Liver (tissue), 3 donors: ENCODE measurements around the gene AATK.

Source experiments
- FOXA2 ChIP-seq: IDR thresholded peaks from 2 replicates; pipeline ENCODE4 v1.6.1; 2016; ENCODE audit warnings: antibody characterized with exemption
- GABPA ChIP-seq, 2 donors: IDR thresholded peaks in 1 of 2; conservative IDR thresholded peaks in 1 of 2; 2 replicates each; pipeline ENCODE4 v1.6.1; 2016; ENCODE audit warnings: antibody characterized with exemption in 2 of 2, mild to moderate bottlenecking in 1 of 2, moderate library complexity in 1 of 2
- YY1 ChIP-seq: IDR thresholded peaks from 2 replicates; pipeline ENCODE4 v1.6.1; 2016; ENCODE audit warnings: antibody characterized with exemption, mild to moderate bottlenecking
- TF ChIP-seq, protein P1 (sequence below): fragments of 150-350 bp; IDR thresholded peaks from 2 replicates; pipeline ENCODE4 v1.5.1; 2017; ENCODE audit warnings: improper control_type of control experiment, low read depth, low read length; ENCODE audit not compliant: missing input control
- donor health status: healthy.
- donor health status: healthy.

- TF ChIP-seq, protein P1, sequence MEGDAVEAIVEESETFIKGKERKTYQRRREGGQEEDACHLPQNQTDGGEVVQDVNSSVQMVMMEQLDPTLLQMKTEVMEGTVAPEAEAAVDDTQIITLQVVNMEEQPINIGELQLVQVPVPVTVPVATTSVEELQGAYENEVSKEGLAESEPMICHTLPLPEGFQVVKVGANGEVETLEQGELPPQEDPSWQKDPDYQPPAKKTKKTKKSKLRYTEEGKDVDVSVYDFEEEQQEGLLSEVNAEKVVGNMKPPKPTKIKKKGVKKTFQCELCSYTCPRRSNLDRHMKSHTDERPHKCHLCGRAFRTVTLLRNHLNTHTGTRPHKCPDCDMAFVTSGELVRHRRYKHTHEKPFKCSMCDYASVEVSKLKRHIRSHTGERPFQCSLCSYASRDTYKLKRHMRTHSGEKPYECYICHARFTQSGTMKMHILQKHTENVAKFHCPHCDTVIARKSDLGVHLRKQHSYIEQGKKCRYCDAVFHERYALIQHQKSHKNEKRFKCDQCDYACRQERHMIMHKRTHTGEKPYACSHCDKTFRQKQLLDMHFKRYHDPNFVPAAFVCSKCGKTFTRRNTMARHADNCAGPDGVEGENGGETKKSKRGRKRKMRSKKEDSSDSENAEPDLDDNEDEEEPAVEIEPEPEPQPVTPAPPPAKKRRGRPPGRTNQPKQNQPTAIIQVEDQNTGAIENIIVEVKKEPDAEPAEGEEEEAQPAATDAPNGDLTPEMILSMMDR, result no peak
- TF ChIP-seq GABPA (IDR thresholded peaks at IDR 0.05 in 1 of 2, conservative IDR thresholded peaks at IDR 0.05 in 1 of 2) (no peak), FOXA2 (no peak), YY1 (no peak)
These were observed 8.0 kb downstream of the AATK start for GRCh38 chr17:81157848-81158687.
